G401.6 (cell line): Measurements from ENCODE around the gene WDFY3.

ENCODE experiments used
- FAIRE-seq: peaks from 2 replicates; lab custom pipeline; 2012; peaks lifted over from hg19 to GRCh38; lab: Jason Lieb, UNC

The WDFY3 gene, protein sequence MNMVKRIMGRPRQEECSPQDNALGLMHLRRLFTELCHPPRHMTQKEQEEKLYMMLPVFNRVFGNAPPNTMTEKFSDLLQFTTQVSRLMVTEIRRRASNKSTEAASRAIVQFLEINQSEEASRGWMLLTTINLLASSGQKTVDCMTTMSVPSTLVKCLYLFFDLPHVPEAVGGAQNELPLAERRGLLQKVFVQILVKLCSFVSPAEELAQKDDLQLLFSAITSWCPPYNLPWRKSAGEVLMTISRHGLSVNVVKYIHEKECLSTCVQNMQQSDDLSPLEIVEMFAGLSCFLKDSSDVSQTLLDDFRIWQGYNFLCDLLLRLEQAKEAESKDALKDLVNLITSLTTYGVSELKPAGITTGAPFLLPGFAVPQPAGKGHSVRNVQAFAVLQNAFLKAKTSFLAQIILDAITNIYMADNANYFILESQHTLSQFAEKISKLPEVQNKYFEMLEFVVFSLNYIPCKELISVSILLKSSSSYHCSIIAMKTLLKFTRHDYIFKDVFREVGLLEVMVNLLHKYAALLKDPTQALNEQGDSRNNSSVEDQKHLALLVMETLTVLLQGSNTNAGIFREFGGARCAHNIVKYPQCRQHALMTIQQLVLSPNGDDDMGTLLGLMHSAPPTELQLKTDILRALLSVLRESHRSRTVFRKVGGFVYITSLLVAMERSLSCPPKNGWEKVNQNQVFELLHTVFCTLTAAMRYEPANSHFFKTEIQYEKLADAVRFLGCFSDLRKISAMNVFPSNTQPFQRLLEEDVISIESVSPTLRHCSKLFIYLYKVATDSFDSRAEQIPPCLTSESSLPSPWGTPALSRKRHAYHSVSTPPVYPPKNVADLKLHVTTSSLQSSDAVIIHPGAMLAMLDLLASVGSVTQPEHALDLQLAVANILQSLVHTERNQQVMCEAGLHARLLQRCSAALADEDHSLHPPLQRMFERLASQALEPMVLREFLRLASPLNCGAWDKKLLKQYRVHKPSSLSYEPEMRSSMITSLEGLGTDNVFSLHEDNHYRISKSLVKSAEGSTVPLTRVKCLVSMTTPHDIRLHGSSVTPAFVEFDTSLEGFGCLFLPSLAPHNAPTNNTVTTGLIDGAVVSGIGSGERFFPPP (N-terminal part only)

GRCh38 chr4:84966382-84967242 is at the start of gene WDFY3:
Gene WDFY3, minus strand, starts transcription at chr4:84966690. Its CDS starts 106,099 bp downstream, at chr4:84860591.
- peak; percentile 93 for FAIRE-seq

DNA sequence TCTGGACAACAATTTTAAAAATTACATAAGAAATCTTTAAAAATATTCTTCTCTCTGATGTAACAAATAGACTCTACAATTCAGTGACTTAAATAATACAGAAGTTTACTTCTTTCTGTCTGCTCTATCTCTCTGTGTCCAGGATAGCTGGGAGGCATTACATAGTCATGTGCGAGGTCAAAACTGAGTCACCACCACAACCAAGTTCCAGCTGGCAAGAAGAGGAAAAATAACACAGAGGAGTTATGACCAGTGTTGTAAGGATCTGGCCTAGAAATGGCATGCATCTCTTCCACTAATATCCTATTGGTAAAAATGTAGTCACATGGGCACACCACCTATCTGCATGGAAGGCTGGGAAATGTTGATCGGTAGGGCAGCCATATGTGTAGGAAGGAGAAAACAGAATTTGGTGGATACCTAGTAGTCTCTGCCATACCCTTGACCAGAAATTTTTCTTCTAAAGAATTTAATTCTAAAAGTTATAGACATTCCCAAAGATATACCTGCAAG is 39.4 kb upstream of the WDFY3 start:
- FAIRE-seq: no peak

DNA sequence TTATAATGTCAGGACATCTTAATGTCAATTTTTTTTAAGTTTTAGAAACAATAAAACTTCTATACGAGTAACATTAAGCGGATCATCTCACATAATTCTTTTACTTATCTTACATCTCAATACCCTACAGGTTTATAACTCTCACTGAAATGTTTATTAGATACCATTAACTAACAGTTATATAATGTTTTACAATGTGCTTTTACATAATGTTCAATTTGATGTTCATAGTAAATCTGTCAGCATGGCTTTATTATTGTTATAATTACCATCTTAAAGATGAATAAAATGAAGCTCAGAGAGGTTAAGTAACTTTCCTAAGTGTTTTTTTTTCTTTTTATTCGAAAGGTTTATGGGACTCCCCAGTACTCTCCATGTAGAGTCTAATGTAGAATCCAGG is 33.9 kb upstream of the WDFY3 start:
- FAIRE-seq: no peak

DNA sequence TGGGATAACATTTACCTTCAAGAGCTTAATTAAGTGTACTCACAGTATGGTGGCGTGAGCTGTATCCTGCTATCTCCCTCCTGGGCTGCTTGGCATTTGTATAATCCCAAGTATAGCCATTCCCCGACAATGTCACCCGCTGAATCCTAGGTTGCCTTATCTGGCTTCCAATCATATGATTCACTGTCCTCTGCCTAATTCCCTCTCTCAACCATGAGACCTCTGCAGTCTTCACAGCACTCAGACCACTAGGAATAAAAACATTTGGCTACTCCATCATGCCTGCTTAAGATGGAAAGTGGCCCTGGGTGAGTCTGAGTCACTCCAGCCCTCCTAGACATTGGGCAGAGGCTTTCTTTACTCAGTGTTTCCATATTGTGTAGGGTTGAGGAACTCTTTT is 28.9 kb upstream of the WDFY3 start:
- no peak for FAIRE-seq

DNA sequence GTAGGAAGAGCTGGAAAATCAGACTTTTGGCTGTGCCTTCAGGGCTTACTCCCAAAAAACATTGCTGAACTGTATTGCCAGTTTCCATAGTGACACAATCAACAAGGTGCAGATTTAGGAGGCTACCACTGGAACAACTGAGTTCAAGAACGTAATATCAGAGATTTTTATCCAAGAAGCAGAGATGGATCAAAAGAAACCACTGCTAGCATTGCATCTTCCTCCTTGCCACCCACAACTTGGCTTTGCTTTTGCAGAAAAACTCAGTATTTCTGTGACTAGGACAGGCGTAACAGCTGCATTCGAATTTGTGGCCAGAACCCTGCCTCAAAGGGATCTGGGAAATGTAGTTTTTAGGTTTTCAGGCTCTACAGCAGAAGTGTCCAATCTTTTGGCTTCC is 27.8 kb upstream of the WDFY3 start:
- FAIRE-seq: no peak

DNA sequence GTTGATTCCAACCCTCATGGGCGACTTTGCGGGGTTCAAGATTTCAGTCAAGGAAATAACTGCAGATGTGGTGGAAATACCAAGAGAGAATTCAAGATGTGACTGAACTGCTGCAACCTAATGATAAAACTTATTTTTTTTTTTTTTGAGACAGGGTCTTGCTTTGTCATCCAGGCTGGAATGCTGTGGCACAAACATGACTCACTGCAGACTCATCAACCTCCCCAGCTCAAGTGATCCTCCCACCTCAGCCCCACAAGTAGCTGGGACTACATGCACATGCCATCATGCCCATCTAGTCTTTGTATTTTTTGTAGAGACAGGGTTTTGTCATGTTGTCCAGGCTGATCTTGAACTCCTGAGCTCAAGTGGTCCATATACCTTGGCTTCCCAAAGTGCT is 19.5 kb upstream of the WDFY3 start:
- FAIRE-seq: no peak

- no peak for FAIRE-seq
Measured at GRCh38 chr4:84977396-84977795, 10.9 kb upstream of the WDFY3 start.

GRCh38 chr4:84973856-84974255 is 7.4 kb upstream of the WDFY3 start:
- FAIRE-seq: no peak

DNA sequence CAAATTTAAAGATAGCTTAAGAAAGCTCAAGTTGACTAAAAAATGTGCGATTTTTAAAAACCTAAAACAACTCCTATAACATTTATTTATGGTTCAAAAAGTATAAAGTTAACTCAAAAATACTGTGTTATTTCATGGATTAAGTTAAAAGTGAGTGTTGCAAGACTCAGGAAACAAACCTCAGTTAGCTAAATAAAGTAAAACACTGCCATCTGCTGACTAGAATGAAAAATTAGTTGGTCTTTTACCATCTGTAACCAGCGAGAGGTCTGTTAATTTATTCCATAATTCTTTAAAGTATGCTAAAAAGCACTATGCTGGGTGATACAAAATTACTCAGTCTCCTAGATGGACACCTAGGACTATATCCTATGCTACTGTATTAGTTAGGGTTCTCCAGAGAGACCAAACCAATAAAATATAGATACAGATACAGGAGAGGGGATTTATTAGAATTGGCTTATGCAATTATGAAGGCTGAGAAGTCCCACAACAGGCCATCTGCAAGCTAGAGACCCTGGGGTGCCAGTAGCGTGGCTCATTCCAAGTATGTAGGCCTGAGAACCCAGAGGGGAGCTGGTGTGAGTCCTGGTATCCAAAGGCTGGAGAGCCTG is 4.9 kb upstream of the WDFY3 start:
- FAIRE-seq: peak; percentile 98

DNA sequence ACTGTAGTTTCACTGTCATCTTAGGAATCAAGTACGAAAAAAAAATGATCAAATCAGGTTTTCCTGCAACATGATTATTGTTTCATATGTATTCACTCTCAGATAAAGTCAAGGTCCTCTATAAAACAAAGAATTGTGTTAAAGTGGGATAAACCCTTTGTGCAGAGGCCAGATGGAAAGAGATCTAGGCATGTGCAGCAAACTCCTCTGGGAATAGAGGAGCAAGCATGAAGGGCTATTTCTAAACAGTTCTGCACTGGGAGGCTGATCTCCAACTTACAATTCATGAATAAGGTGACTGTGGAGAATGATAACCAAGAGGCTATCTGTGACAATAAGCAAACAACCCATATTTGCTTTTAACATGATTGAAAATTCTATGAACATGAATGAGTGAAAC is 2.4 kb upstream of the WDFY3 start:
- FAIRE-seq: no peak

- FAIRE-seq: no peak
Measured at GRCh38 chr4:84967243-84967690, 777 bp upstream of the WDFY3 start.

DNA sequence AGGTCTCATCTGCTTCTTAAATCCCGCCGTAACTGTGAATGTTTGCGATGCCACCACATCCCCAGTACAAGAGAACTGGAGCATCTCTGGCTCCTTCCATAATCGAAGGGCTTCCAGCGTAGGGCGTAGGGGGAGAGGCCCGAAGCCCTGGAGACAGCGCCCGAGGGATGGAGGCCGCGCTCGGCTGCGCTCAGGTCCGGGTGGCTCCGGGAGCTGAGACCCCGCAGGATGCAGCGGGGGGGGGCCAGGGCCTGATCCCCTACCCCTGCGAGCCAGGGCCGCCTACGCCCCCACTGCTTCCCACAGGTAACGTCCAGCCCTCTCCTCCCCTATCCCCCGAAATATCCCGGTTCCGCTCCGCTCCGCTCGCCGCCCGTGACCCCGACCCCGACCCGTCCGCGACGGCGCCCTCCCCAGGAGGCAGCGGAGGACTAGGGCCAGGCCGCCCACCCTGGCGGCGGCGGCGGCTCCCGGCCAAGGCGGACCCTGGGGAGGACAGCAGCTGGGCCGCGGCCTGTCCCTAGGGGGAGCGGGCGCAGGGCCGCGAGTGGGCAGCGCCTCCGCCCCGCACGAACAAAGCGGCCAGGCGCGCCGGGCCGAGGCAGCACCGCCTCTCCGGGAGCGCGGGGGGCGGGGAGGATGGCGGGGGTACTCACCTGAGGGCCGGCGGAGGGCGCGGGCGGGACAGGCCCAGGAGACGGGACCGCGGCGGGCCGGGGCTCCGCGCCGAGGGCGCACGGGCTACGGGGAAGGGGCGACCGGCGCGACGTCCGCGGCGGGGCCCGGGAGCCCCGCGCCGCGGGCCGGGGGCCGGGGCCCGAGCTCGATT is 723 bp downstream of the WDFY3 start:
- FAIRE-seq: no peak

- peak; percentile 54 for FAIRE-seq
Measured at GRCh38 chr4:84964995-84965552, 1.4 kb downstream of the WDFY3 start.

DNA sequence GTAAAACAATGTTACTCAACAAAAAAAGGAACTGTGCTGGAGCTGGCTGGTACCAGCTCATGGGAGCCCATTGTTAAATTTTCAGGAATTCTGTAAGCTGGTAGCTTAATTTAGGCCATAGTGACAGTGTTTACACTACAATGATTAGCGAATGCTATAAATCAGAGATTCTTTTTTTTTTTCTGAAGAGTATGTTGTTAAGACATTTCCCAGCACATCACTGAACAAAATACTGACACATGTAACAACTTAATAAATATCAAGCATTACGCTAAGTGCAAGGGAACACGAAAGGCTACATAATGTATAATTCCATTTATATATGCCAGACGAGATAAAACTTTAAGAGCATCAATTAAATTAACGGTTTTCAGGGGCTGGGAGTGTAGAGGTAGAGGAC is 4.4 kb downstream of the WDFY3 start:
- FAIRE-seq: no peak

DNA sequence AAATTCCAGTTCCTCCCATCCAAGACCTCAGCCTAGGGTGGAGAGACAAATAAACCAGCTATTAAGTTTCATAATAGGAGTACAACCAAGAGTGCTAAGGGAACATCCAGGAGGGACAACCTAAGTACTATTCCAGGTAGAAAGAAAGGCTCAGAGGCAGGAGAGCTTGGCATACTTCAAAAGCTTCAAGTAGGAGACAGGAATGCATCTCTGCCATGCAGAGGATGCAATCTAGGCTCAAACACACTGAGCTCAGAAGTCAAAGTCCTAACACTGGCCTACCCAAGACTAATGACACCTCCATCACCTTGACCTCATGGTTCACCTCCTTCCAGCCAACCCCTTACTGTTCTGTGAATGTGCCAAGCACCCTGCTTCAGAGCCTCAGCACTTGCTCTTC is 8.1 kb downstream of the WDFY3 start:
- no peak for FAIRE-seq

GRCh38 chr4:84957514-84958420 is 8.7 kb downstream of the WDFY3 start:
- FAIRE-seq: no peak

DNA sequence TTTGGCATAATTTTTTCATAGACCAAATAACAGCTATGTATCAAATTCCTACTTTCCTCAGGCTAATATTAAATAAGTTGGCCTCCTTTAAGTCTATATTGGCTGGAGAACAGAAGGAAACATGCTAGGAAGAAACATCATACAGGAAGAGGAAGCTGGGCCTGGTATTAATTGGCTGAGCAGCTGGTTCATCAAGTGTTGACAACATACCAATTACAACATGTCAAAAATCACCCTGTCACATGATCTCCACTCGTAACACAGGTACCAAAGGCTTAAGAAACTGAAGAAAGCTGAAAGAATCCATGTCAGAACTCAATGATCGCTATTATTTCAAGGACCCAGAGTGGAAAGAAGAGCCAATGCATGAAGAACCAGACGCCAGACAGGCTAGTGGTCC is 10.5 kb downstream of the WDFY3 start:
- FAIRE-seq: no peak

DNA sequence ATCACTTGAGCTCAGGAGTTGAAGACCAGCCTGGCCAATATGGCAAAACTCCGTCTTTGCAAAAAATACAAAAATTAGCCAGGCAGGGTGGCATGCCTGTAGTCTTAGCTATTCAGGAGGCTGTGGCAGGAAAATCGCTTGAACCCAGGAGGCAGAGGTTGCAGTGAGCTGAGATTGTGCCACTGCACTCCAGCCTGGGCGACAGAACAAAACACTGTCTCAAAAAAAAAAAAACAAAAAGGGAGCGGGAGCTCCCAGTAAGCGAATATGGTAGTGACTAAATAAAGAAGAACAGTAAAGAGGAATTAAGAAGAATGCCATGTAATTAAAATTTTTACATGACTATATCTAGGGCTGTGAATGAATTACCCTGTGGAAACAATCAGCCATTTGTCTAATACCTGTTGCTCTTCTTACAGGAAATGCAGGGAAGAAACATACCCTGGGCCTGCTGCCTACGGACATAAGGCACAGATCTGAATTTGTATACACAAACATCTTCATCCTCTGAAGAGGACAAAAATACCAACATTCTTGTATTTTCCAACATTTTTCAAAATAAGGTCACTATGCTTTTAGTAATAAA is 11.4 kb downstream of the WDFY3 start:
- no peak for FAIRE-seq

GRCh38 chr4:84952776-84953175 is 13.7 kb downstream of the WDFY3 start:
- FAIRE-seq: no peak
